GM12878 (cell line): ENCODE data around the gene LMAN1L. TPM values are rescaled to one million over a fixed set of nuclear protein-coding genes. Genes with fewer than 3 reads are reported as not detected.

ENCODE experiments used
- BACH1 ChIP-seq: fragments of 450-650 bp; IDR thresholded peaks from 2 replicates; pipeline ENCODE4 v1.6.1; 2017; ENCODE audit warnings: mild to moderate bottlenecking, borderline replicate concordance
- BMI1 ChIP-seq: fragments of 450-650 bp; IDR thresholded peaks from 2 replicates; pipeline ENCODE4 v1.6.1; 2016; ENCODE audit warnings: mild to moderate bottlenecking, moderate library complexity, borderline replicate concordance
- CEBPZ ChIP-seq: fragments of 150-350 bp; IDR thresholded peaks from 2 replicates; pipeline ENCODE4 v1.6.1; 2016; ENCODE audit warnings: low read depth, low read length
- CHD2 ChIP-seq: IDR thresholded peaks from 2 replicates; pipeline ENCODE4 v1.6.1; 2011; ENCODE audit warnings: low read depth, low read length, improper control_type of control experiment, borderline replicate concordance
- CREB1 ChIP-seq: IDR thresholded peaks from 2 replicates; pipeline ENCODE4 v1.6.1; 2012; ENCODE audit warnings: low read depth, mild to moderate bottlenecking, inconsistent platforms
- GABPA ChIP-seq: IDR thresholded peaks from 2 replicates; pipeline ENCODE4 v1.6.1; 2014; ENCODE audit warnings: antibody characterized with exemption, low read depth, mild to moderate bottlenecking, inconsistent platforms
- HDGF ChIP-seq: fragments of 450-650 bp; IDR thresholded peaks from 2 replicates; pipeline ENCODE4 v1.6.1; 2016; ENCODE audit warnings: antibody characterized with exemption
- IRF4 ChIP-seq: IDR thresholded peaks from 2 replicates; pipeline ENCODE4 v1.6.1; 2011; ENCODE audit warnings: low read depth, low read length
- MEF2B ChIP-seq: fragments of 450-650 bp; IDR thresholded peaks from 2 replicates; pipeline ENCODE4 v1.6.1; 2018; ENCODE audit warnings: mild to moderate bottlenecking, moderate library complexity; ENCODE audit not compliant: partially characterized antibody, poor library complexity, severe bottlenecking
- MYB ChIP-seq: fragments of 150-350 bp; IDR thresholded peaks from 2 replicates; pipeline ENCODE4 v1.6.1; 2014; ENCODE audit warnings: mild to moderate bottlenecking, low read depth, low read length, borderline replicate concordance
- NFYB ChIP-seq: IDR thresholded peaks from 2 replicates; pipeline ENCODE4 v1.6.1; 2011; ENCODE audit warnings: low read depth, mild to moderate bottlenecking, low read length, improper control_type of control experiment, moderate library complexity; ENCODE audit not compliant: insufficient read depth
- PBX3 ChIP-seq: IDR thresholded peaks from 2 replicates; pipeline ENCODE4 v1.6.1; 2011; ENCODE audit warnings: mild to moderate bottlenecking, low read depth, low read length, moderate library complexity; ENCODE audit not compliant: insufficient replicate concordance
- RAD51 ChIP-seq: fragments of 450-650 bp; IDR thresholded peaks from 2 replicates; pipeline ENCODE4 v1.6.1; 2016; ENCODE audit warnings: moderate library complexity, mild to moderate bottlenecking, inconsistent platforms
- RCOR1 ChIP-seq: conservative IDR thresholded peaks from 2 replicates; pipeline ENCODE4 v1.6.1; 2012; ENCODE audit warnings: low read depth, low read length, improper control_type of control experiment
- RFX5 ChIP-seq: IDR thresholded peaks from 2 replicates; pipeline ENCODE4 v1.6.1; 2011; ENCODE audit warnings: low read depth, low read length, improper control_type of control experiment
- SREBF2 ChIP-seq: IDR thresholded peaks from 2 replicates; pipeline ENCODE4 v1.6.1; 2012; ENCODE audit warnings: mild to moderate bottlenecking, low read length
- SRF ChIP-seq, 2 experiments: IDR thresholded peaks; 2 replicates each; pipeline ENCODE4 v1.6.1; 2011; ENCODE audit warnings: low read depth in 2 of 2, low read length in 2 of 2, mild to moderate bottlenecking in 1 of 2, moderate library complexity in 1 of 2
- TARDBP ChIP-seq: IDR thresholded peaks from 2 replicates; pipeline ENCODE4 v1.6.1; 2016; ENCODE audit warnings: borderline replicate concordance
- TCF3 ChIP-seq: IDR thresholded peaks from 2 replicates; pipeline ENCODE4 v1.6.1; 2012; ENCODE audit warnings: low read depth, mild to moderate bottlenecking, low read length, borderline replicate concordance; ENCODE audit not compliant: insufficient read depth
- TCF7 ChIP-seq: IDR thresholded peaks from 2 replicates; pipeline ENCODE4 v1.6.1; 2014; ENCODE audit warnings: antibody characterized with exemption, borderline replicate concordance
- YBX1 ChIP-seq: fragments of 450-650 bp; IDR thresholded peaks from 2 replicates; pipeline ENCODE4 v1.6.1; 2016; ENCODE audit warnings: antibody characterized with exemption
- ZBED1 ChIP-seq: IDR thresholded peaks from 2 replicates; pipeline ENCODE4 v1.6.1; 2016; ENCODE audit warnings: borderline replicate concordance
- polyA plus RNA-seq, 11 experiments: library from polyadenylated mRNA; depleted of rRNA in 4 of 11; unstranded in 6 of 11; stranded (reverse) in 5 of 11; fragments of >200 nt; fragmentation: Nextera tagmentation in 4 of 11; fragmentation: Illumina TruSeq in 1 of 11; extraction: Ambion mirVana in 4 of 11; extraction: Trizol in 1 of 11; gene quantifications; 1 replicate in 1 of 11; 2 replicates in 10 of 11; pipeline versions ENCODE4 v1.2.1 to v1.2.3, GENCODE V29; 2011 to 2016; ENCODE audit warnings: inconsistent platforms in 2 of 11, missing spikeins in 2 of 11, low read depth in 1 of 11
- total RNA-seq, 4 experiments: library from RNA; depleted of rRNA in 3 of 4; stranded (reverse); fragments of >200 nt in 3 of 4; fragmentation: Illumina TruSeq in 1 of 4; extraction: Trizol in 1 of 4; gene quantifications; 2 replicates each; pipeline versions ENCODE4 v1.2.1 to v1.2.3, GENCODE V29; 2013 to 2021
- TF ChIP-seq, protein P1 (sequence below): fragments of 450-650 bp; IDR thresholded peaks from 2 replicates; pipeline ENCODE4 v1.6.1; 2014; ENCODE audit warnings: mild to moderate bottlenecking
- TF ChIP-seq, protein P2 (sequence below): IDR thresholded peaks from 2 replicates; pipeline ENCODE4 v1.6.1; 2012; ENCODE audit warnings: low read length, inconsistent platforms

The LMAN1L gene
- total and polyA plus RNA-seq, 10 of the 15 experiments (the other 5 are each of a cell fraction or from before 2014, with no cell fraction given) = not detected

DNA sequence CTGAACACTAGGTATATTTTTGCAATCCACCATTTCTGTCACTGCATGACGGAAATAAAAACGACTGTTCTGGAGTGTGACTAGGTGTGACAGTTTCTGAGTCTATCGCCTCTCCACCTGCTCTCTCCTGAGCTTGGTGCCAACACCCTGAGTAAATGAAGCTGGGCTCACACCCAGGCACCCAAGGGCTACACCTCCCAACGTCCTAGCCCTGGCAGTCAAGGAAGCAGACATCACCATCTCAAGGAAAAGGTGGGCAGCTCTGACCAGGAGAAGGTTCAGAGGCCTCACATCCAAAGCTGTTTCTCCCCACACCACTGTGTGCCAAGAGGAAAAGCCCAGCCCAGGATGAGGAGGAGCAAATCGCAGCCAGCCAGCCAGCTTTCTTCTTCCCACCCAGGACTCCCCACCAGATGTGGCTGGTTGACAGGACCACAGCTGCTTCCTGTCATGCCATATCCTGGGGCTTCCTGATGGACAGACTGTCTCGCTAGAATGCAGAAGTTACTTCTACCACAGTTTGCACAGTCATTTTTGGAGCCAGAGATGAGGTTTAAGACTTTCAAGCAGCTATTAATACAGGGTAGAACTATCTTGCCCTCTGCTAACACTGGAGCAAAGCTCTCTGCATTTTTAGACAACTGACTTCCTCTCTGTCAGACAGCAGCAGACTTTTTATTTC lies 57.2 kb downstream of the LMAN1L start (continued):
- TF ChIP-seq CEBPZ (no peak), RAD51 (peak; percentile 22; the same call in 1 of the 2 replicates), ZBED1 (peak; percentile 90; the same call in 1 of the 2 replicates), PBX3 (peak; percentile 93), TCF7 (peak; percentile 87), YBX1 (no peak), MEF2B (peak; percentile 82), RCOR1 (0 out of 2 replicates have a peak, but pooled peaks have one; percentile 40), TCF3 (peak; percentile 99), RFX5 (no peak), BMI1 (peak; percentile 65; the same call in 1 of the 2 replicates), BACH1 (peak; percentile 83; the same call in 1 of the 2 replicates), HDGF (no peak), TARDBP (0 out of 2 replicates have a peak, but pooled peaks have one; percentile 22), CREB1 (peak; percentile 73), IRF4 (peak; percentile 100), NFYB (peak; percentile 36; the same call in 1 of the 2 replicates), GABPA (peak; percentile 74), CHD2 (peak; percentile 52; the same call in 1 of the 2 replicates), SRF (IDR thresholded peaks at IDR 0.05; ENCODE audit: low read depth in 2 of 2, low read length in 2 of 2) (peak; percentile 16 to 86; a peak in 2 of 4 replicates), MYB (0 out of 2 replicates have a peak, but pooled peaks have one; percentile 28), SREBF2 (no peak)
- TF ChIP-seq, protein P1, sequence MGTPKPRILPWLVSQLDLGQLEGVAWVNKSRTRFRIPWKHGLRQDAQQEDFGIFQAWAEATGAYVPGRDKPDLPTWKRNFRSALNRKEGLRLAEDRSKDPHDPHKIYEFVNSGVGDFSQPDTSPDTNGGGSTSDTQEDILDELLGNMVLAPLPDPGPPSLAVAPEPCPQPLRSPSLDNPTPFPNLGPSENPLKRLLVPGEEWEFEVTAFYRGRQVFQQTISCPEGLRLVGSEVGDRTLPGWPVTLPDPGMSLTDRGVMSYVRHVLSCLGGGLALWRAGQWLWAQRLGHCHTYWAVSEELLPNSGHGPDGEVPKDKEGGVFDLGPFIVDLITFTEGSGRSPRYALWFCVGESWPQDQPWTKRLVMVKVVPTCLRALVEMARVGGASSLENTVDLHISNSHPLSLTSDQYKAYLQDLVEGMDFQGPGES = 0 out of 2 replicates have a peak, but pooled peaks have one; percentile 10
- TF ChIP-seq, protein P2, sequence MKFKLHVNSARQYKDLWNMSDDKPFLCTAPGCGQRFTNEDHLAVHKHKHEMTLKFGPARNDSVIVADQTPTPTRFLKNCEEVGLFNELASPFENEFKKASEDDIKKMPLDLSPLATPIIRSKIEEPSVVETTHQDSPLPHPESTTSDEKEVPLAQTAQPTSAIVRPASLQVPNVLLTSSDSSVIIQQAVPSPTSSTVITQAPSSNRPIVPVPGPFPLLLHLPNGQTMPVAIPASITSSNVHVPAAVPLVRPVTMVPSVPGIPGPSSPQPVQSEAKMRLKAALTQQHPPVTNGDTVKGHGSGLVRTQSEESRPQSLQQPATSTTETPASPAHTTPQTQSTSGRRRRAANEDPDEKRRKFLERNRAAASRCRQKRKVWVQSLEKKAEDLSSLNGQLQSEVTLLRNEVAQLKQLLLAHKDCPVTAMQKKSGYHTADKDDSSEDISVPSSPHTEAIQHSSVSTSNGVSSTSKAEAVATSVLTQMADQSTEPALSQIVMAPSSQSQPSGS = peak; percentile 94
